ENCODE results near the gene HAAO. TPM values are rescaled to one million over a fixed set of nuclear protein-coding genes. Genes with fewer than 3 reads are reported as not detected.

HAAO gene
- total RNA-seq, 1 donor from 2014 or later = 1.1 TPM

DNA sequence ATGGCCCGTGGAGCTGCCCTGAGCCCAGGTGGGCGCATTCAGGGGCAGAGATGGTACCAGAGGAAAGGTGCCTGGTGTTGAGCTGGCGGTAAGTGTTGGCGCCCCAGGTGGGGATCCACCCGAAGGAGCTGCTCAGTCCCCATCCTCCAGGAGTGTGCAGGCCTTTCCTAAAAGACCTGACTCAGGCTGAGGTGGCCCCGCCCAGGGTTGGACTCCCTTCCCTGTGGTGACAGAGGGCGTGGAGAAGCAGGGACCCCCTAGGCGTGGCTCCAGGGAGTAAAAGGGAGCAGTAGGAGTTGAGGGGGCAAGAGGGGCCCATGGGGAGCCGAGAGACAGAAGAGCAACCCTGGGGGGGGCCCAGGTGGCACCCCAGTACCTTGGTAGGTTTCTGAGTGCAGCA is 30.8 kb downstream of the HAAO start:
- DNase-seq (ENCODE audit: low read depth) (no peak), FAIRE-seq (no peak)
- Histone ChIP-seq H3K27me3 (ENCODE audit: insufficient read depth, low read length) (no peaks in the 10 kb centered on the region), H3K79me2 (ENCODE audit: insufficient read depth, low read length) (no peaks in the 10 kb centered on the region), H3K27ac (ENCODE audit: low read depth, low read length) (no peak overlapping the region), H3K9me3 (ENCODE audit: insufficient read depth, low read depth, low read length) (no peaks in the 10 kb centered on the region), H2AFZ (ENCODE audit: low read depth, low read length) (no peak overlapping the region), H3K4me1 (ENCODE audit: insufficient read depth, low read length) (no peaks in the 10 kb centered on the region), H4K20me1 (ENCODE audit: insufficient read depth, low read length) (no peaks in the 10 kb centered on the region), H3K9ac (ENCODE audit: low read length) (no peak overlapping the region), H3K36me3 (ENCODE audit: insufficient read depth, low read length) (no peaks in the 10 kb centered on the region), H3K4me3 (ENCODE audit: insufficient read depth, low read depth, low read length) (no peak overlapping the region), H3K4me2 (ENCODE audit: low read length) (no peak overlapping the region)
- Mint-ChIP-seq H3K4me1 (ENCODE audit: low read depth, unreplicated experiment) (peaks cover 5% of the 10 kb centered on the region), H3K4me3 (ENCODE audit: unreplicated experiment) (no peak overlapping the region), H3K27ac (ENCODE audit: unreplicated experiment) (no peak overlapping the region), H3K36me3 (ENCODE audit: low read depth, unreplicated experiment) (peaks cover 32% of the 10 kb centered on the region), H3K27me3 (ENCODE audit: low read depth, unreplicated experiment) (peaks cover 4% of the 10 kb centered on the region), H3K9me3 (ENCODE audit: unreplicated experiment) (peaks cover 2% of the 10 kb centered on the region)
- TF ChIP-seq, protein P1, sequence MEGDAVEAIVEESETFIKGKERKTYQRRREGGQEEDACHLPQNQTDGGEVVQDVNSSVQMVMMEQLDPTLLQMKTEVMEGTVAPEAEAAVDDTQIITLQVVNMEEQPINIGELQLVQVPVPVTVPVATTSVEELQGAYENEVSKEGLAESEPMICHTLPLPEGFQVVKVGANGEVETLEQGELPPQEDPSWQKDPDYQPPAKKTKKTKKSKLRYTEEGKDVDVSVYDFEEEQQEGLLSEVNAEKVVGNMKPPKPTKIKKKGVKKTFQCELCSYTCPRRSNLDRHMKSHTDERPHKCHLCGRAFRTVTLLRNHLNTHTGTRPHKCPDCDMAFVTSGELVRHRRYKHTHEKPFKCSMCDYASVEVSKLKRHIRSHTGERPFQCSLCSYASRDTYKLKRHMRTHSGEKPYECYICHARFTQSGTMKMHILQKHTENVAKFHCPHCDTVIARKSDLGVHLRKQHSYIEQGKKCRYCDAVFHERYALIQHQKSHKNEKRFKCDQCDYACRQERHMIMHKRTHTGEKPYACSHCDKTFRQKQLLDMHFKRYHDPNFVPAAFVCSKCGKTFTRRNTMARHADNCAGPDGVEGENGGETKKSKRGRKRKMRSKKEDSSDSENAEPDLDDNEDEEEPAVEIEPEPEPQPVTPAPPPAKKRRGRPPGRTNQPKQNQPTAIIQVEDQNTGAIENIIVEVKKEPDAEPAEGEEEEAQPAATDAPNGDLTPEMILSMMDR (IDR thresholded peaks at IDR 0.05; ENCODE audit: insufficient read depth, low read depth, low read length) = no peak
- TF ChIP-seq EZH2 (IDR thresholded peaks at IDR 0.05; ENCODE audit: insufficient read depth, low read length) = no peak

DNA sequence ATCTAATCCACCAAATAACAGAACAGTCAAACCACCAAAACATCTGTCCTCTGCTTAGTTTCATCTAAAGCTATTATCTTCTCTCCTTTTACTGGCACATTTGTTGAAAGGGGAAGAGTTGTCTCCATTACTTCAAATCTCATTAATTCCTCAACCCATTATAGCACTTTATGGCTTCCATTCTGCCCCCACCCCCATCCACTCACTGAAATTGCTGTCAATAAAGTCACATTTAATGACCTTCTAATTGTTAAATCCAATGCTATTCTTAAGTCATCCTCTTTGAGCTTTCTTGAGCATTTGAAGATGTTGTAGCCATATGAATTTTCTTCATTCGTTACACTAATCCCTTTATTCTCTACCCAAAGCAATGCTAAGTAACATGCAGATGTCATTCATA is 33.6 kb downstream of the HAAO start:
- peaks cover 2% of the 10 kb centered on the region for H3K9me3 Mint-ChIP-seq (ENCODE audit: unreplicated experiment)
- Histone ChIP-seq H3K27me3 (ENCODE audit: insufficient read depth, low read length) (no peaks in the 10 kb centered on the region), H3K9ac (ENCODE audit: low read length) (no peak overlapping the region), H3K4me3 (ENCODE audit: insufficient read depth, low read depth, low read length) (no peak overlapping the region), H3K27ac (ENCODE audit: low read depth, low read length) (no peak overlapping the region), H3K4me1 (ENCODE audit: insufficient read depth, low read length) (no peaks in the 10 kb centered on the region), H3K79me2 (ENCODE audit: insufficient read depth, low read length) (no peaks in the 10 kb centered on the region), H2AFZ (ENCODE audit: low read depth, low read length) (no peak overlapping the region), H4K20me1 (ENCODE audit: insufficient read depth, low read length) (no peaks in the 10 kb centered on the region), H3K36me3 (ENCODE audit: insufficient read depth, low read length) (no peaks in the 10 kb centered on the region), H3K9me3 (ENCODE audit: insufficient read depth, low read depth, low read length) (no peaks in the 10 kb centered on the region), H3K4me2 (ENCODE audit: low read length) (no peak overlapping the region)
- TF ChIP-seq, protein P1 (IDR thresholded peaks at IDR 0.05; ENCODE audit: insufficient read depth, low read depth, low read length) = no peak
- no peak for TF ChIP-seq EZH2 (IDR thresholded peaks at IDR 0.05; ENCODE audit: insufficient read depth, low read length)
- peaks cover 40% of the 10 kb centered on the region for H3K36me3 Mint-ChIP-seq (ENCODE audit: low read depth, unreplicated experiment)
- no peak overlapping the region for H3K27ac Mint-ChIP-seq (ENCODE audit: unreplicated experiment)
- FAIRE-seq (no peak), DNase-seq (ENCODE audit: low read depth) (no peak)
- peaks cover 13% of the 10 kb centered on the region for H3K4me1 Mint-ChIP-seq (ENCODE audit: low read depth, unreplicated experiment)
- H3K27me3 Mint-ChIP-seq (ENCODE audit: low read depth, unreplicated experiment) = peaks cover 4% of the 10 kb centered on the region
- H3K4me3 Mint-ChIP-seq (ENCODE audit: unreplicated experiment) = no peak overlapping the region

- Histone ChIP-seq H4K20me1 (ENCODE audit: insufficient read depth, low read length) (no peaks in the 10 kb centered on the region), H3K36me3 (ENCODE audit: insufficient read depth, low read length) (no peaks in the 10 kb centered on the region), H3K27ac (ENCODE audit: low read depth, low read length) (no peak overlapping the region), H3K79me2 (ENCODE audit: insufficient read depth, low read length) (no peaks in the 10 kb centered on the region), H2AFZ (ENCODE audit: low read depth, low read length) (no peak overlapping the region), H3K9ac (ENCODE audit: low read length) (no peak overlapping the region), H3K4me1 (ENCODE audit: insufficient read depth, low read length) (no peaks in the 10 kb centered on the region), H3K4me2 (ENCODE audit: low read length) (no peak overlapping the region), H3K27me3 (ENCODE audit: insufficient read depth, low read length) (no peaks in the 10 kb centered on the region), H3K4me3 (ENCODE audit: insufficient read depth, low read depth, low read length) (no peak overlapping the region), H3K9me3 (ENCODE audit: insufficient read depth, low read depth, low read length) (no peaks in the 10 kb centered on the region)
- TF ChIP-seq EZH2 (IDR thresholded peaks at IDR 0.05; ENCODE audit: insufficient read depth, low read length) = no peak
- TF ChIP-seq, protein P1 (IDR thresholded peaks at IDR 0.05; ENCODE audit: insufficient read depth, low read depth, low read length) = no peak
- no peak for FAIRE-seq
- Mint-ChIP-seq H3K4me3 (ENCODE audit: unreplicated experiment) (no peak overlapping the region), H3K27me3 (ENCODE audit: low read depth, unreplicated experiment) (peaks cover 4% of the 10 kb centered on the region), H3K36me3 (ENCODE audit: low read depth, unreplicated experiment) (peaks cover 37% of the 10 kb centered on the region), H3K27ac (ENCODE audit: unreplicated experiment) (no peak overlapping the region), H3K9me3 (ENCODE audit: unreplicated experiment) (peaks cover 2% of the 10 kb centered on the region), H3K4me1 (ENCODE audit: low read depth, unreplicated experiment) (peaks cover 14% of the 10 kb centered on the region)
- DNase-seq (ENCODE audit: low read depth) = no peak
Observed at GRCh38 chr2:42757981-42758740, 34.2 kb downstream of the HAAO start.
